Measurements from ENCODE around the gene PSMB7. TPM values are rescaled to one million over a fixed set of nuclear protein-coding genes. Genes with fewer than 3 reads are reported as not detected.

The PSMB7 gene
- total RNA-seq, 1 experiment from 2014 or later: 380 TPM

DNA sequence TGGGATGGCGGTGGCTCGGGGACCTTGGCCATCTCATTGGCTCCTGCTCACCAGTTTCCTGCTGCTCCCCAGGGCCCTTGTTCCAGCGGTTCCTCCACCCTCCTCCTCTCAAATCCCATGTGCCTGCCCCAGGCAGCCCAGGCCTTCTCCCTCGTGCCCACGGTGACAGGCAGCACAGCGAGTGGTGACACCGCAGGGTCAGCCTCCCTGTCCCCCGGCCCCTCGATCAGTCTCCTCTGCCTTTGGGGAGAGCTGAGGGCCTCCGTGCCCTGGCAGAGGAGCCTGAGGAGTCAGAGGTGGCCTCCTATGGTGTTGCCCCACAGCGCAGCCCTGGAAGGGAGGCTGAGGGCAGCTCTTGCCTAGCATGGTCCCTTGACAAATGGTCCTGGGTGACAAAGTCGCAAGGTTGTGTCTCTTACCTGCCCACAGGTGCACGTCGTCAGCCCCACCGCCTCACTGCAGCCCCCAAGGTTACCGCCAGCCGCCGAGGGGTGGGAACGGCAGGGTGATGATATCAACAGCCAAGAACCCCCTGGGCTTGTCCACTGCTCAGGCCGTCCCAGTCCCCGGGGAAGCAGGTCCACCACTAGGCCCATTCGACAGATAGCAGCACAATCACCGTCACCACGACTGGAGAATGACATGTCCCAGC, 107.7 kb downstream of the PSMB7 start:
- TF ChIP-seq, protein P1, sequence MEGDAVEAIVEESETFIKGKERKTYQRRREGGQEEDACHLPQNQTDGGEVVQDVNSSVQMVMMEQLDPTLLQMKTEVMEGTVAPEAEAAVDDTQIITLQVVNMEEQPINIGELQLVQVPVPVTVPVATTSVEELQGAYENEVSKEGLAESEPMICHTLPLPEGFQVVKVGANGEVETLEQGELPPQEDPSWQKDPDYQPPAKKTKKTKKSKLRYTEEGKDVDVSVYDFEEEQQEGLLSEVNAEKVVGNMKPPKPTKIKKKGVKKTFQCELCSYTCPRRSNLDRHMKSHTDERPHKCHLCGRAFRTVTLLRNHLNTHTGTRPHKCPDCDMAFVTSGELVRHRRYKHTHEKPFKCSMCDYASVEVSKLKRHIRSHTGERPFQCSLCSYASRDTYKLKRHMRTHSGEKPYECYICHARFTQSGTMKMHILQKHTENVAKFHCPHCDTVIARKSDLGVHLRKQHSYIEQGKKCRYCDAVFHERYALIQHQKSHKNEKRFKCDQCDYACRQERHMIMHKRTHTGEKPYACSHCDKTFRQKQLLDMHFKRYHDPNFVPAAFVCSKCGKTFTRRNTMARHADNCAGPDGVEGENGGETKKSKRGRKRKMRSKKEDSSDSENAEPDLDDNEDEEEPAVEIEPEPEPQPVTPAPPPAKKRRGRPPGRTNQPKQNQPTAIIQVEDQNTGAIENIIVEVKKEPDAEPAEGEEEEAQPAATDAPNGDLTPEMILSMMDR (conservative IDR thresholded peaks at IDR 0.05; ENCODE audit: low read depth, low read length): no peak
- no peak for TF ChIP-seq EZH2 (IDR thresholded peaks at IDR 0.05; ENCODE audit: borderline replicate concordance, low read depth, low read length, poor library complexity, severe bottlenecking)
- no TSS peak for BruUV-seq (replicated peaks)
- Histone ChIP-seq H3K36me3 (ENCODE audit: insufficient read depth, low read length, poor library complexity, severe bottlenecking) (peaks cover 1% of the 10 kb centered on the region), H3K27ac (ENCODE audit: low read depth, low read length, poor library complexity, severe bottlenecking) (no peak overlapping the region), H3K27me3 (replicated peaks; ENCODE audit: insufficient read depth, low read depth, low read length, poor library complexity) (no peaks in the 10 kb centered on the region), H3K9me3 (ENCODE audit: low read depth, low read length, poor library complexity, severe bottlenecking) (no peaks in the 10 kb centered on the region), H3K4me1 (ENCODE audit: insufficient read depth, low read length, poor library complexity, severe bottlenecking) (peaks cover 10% of the 10 kb centered on the region), H3K4me3 (ENCODE audit: low read depth, low read length, poor library complexity, severe bottlenecking) (no peak overlapping the region)
- ChIA-PET CTCF (no interaction called here), POLR2A (ENCODE audit: low non-redundant PET) (interaction anchor here (0.7 kb wide), 1 partner anchor 165 kb away, joined by 4 read pairs; no protein-coding TSS in a partner anchor)
- no peak for DNase-seq (ENCODE audit: low spot score)
- intact Hi-C loops (cut with micrococcal nuclease; ENCODE audit: unreplicated experiment): no loop called here

DNA sequence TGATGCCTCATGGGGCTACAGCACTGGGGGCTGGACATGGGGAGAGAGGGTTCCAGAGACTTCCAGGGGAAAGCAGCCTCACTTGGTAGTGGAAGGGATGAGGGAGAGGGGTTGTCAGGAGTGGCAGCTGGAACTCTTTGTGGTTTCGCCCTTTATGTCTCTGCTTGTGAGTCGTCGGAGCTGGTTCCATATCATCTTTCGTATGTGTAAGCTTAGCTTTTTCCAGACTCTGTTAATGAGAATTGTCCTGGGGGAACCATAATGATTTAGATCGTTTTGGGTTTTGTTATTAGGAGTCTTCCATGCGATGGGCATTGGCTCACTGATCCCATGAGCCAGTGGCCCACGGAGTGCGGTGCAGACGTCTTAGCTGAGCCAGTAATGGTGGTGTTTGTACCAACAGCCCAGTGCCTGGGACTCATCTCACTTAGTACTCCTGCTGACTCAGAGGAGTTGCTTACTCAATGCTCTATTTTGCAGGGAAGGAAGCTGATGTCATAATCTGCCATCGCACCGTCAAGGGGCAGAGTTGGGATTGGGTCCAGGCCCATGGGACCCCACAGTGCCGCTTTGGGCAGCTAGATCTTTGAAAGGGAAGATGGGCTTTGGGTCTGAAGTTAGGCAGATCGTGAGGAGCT, 109.0 kb downstream of the PSMB7 start:
- H3K9me3 ChIP-seq (ENCODE audit: low read depth, low read length, poor library complexity, severe bottlenecking): no peaks in the 10 kb centered on the region
- no peak overlapping the region for H3K4me3 ChIP-seq (ENCODE audit: low read depth, low read length, poor library complexity, severe bottlenecking)
- CTCF ChIA-PET: interaction anchor here (0.6 kb wide), 1 partner anchor 14 kb away, joined by 6 read pairs; no protein-coding TSS in a partner anchor
- no TSS peak for BruUV-seq (replicated peaks)
- H3K4me1 ChIP-seq (ENCODE audit: insufficient read depth, low read length, poor library complexity, severe bottlenecking): peaks cover 10% of the 10 kb centered on the region
- H3K36me3 ChIP-seq (ENCODE audit: insufficient read depth, low read length, poor library complexity, severe bottlenecking): no peaks in the 10 kb centered on the region
- intact Hi-C loops (cut with micrococcal nuclease; ENCODE audit: unreplicated experiment): no loop called here
- no peaks in the 10 kb centered on the region for H3K27me3 ChIP-seq (replicated peaks; ENCODE audit: insufficient read depth, low read depth, low read length, poor library complexity)
- TF ChIP-seq EZH2 (IDR thresholded peaks at IDR 0.05; ENCODE audit: borderline replicate concordance, low read depth, low read length, poor library complexity, severe bottlenecking): no peak
- TF ChIP-seq, protein P1 (conservative IDR thresholded peaks at IDR 0.05; ENCODE audit: low read depth, low read length): no peak
- H3K27ac ChIP-seq (ENCODE audit: low read depth, low read length, poor library complexity, severe bottlenecking): peak overlapping the region; percentile 23
- peak; percentile 56 for DNase-seq (ENCODE audit: low spot score)
- POLR2A ChIA-PET (ENCODE audit: low non-redundant PET): no interaction called here

DNA sequence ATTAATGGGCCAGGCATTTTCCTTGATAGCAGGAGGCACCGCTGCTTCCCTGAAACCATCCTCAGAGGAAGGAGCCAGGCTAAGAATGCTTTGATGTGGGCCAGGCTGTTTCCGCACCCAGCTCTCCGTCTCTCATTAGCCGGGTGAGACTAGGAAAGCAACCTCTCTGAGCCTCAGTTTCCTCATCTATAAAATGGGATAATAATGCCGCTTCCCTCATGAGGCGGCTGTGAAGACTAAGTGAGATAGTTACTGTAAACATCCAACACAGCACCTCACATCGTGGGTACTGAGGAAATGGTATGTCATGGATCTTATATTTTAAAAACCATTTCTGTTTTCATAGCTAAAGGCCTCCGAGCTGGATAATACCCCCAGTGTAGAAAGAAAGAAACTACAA, 111.0 kb downstream of the PSMB7 start:
- H3K4me1 ChIP-seq (ENCODE audit: insufficient read depth, low read length, poor library complexity, severe bottlenecking): peaks cover 10% of the 10 kb centered on the region
- no peak overlapping the region for H3K27ac ChIP-seq (ENCODE audit: low read depth, low read length, poor library complexity, severe bottlenecking)
- H3K9me3 ChIP-seq (ENCODE audit: low read depth, low read length, poor library complexity, severe bottlenecking): no peaks in the 10 kb centered on the region
- no peaks in the 10 kb centered on the region for H3K27me3 ChIP-seq (replicated peaks; ENCODE audit: insufficient read depth, low read depth, low read length, poor library complexity)
- no peak for DNase-seq (ENCODE audit: low spot score)
- H3K4me3 ChIP-seq (ENCODE audit: low read depth, low read length, poor library complexity, severe bottlenecking): no peak overlapping the region
- no TSS peak for BruUV-seq (replicated peaks)
- ChIA-PET POLR2A (ENCODE audit: low non-redundant PET) (no interaction called here), CTCF (no interaction called here)
- TF ChIP-seq EZH2 (IDR thresholded peaks at IDR 0.05; ENCODE audit: borderline replicate concordance, low read depth, low read length, poor library complexity, severe bottlenecking): no peak
- TF ChIP-seq, protein P1 (conservative IDR thresholded peaks at IDR 0.05; ENCODE audit: low read depth, low read length): no peak
- intact Hi-C loops (cut with micrococcal nuclease; ENCODE audit: unreplicated experiment): no loop called here
- no peaks in the 10 kb centered on the region for H3K36me3 ChIP-seq (ENCODE audit: insufficient read depth, low read length, poor library complexity, severe bottlenecking)
